Fibroblast of skin of abdomen (primary cell): ENCODE data around the gene TBC1D9.

ENCODE experiments used
- DNase-seq: peaks from one replicate; pipeline ENCODE4 v3.0.0-alpha.2; 2013

Gene TBC1D9

GRCh38 chr4:140690093-140690492 is 66.1 kb downstream of the TBC1D9 start:
- DNase-seq, result no peak

DNA sequence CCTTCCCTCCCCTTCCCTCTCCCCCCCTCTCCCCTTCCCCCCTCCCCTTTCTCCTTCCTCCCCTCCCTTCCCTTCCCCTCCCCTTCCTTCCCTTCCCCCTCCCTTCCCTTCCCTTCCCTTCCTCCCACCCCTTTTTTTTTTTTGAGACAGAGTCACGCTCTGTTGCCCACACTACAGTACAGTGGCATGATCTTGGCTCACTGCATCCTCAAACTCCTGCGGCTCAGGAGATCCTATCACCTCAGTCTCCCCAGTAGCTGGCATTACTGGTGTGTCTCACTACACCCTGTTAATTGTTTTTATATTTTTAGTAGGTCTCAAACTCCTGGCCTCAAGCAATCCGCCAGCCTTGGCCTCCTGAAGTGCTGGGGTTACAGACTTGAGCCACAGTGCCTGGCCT is 66.6 kb downstream of the TBC1D9 start:
- no peak for DNase-seq

DNA sequence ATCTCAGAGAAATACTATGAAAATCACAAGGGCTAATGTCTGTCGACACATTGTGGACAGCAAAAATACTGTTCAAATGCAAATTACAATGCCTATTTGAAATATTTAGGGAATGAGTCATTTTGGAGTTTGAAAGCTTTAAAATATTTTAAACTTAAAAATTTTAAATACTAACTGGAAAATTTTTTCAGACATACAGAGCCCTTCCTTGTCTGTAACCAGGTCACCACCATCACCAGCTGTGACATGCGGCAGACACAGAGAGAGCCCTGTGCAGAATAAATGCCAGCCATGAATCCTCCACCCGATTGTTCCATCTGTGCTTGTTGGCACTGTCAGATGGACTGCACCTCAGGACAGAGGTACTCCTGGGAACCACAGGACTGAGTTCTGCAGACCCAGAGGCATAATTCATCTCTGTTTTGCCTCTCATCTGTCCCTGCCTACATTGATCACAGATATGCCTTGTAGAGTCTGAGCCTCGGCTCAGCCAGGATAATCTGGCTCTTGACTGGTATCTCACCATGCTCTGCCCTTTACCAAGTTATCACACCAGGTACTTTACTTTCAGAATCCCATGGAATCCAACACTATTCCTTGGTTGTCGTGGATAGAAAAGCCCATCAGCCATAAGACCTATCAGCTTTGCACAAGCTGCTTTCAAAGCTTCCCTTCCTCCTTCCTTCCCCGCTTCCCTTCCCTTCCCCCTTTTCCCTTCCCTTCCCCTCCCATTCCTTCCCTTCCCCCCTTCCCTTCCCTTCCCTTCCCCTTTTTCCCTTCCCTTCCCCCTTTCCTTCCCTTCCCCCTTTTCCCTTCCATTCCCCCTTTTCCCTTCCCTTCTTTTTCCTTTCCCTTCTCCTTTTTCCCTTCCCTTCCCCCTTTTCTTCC is 67.2 kb downstream of the TBC1D9 start:
- peak; percentile 43 for DNase-seq

GRCh38 chr4:140686796-140687195 is 69.4 kb downstream of the TBC1D9 start:
- DNase-seq, result peak; percentile 59

- DNase-seq, result no peak
Observed at GRCh38 chr4:140684314-140684713, 71.9 kb downstream of the TBC1D9 start.

- no peak for DNase-seq
Observed at GRCh38 chr4:140681201-140681600, 75.0 kb downstream of the TBC1D9 start.

GRCh38 chr4:140680686-140681085 is 75.5 kb downstream of the TBC1D9 start:
- DNase-seq, result peak; percentile 28

DNA sequence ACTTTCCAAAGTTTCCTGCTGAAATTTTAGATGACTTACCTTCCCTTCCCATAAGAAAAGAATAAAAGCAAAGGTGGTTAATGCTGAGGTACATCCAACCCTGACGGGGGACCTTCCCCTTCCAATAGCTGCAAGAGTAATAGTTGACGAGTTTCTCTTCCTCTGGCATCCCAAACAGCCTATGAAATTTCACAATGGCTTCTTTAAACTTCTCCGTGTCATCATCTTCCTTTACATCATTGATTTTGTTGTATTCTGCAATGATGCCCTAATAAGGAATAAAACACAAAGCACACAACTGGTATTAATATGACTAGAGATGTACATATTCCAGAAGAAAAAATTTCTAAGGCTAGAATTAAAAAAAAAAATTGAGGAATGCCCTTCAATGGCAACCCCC is 76.6 kb downstream of the TBC1D9 start:
- no peak for DNase-seq

DNA sequence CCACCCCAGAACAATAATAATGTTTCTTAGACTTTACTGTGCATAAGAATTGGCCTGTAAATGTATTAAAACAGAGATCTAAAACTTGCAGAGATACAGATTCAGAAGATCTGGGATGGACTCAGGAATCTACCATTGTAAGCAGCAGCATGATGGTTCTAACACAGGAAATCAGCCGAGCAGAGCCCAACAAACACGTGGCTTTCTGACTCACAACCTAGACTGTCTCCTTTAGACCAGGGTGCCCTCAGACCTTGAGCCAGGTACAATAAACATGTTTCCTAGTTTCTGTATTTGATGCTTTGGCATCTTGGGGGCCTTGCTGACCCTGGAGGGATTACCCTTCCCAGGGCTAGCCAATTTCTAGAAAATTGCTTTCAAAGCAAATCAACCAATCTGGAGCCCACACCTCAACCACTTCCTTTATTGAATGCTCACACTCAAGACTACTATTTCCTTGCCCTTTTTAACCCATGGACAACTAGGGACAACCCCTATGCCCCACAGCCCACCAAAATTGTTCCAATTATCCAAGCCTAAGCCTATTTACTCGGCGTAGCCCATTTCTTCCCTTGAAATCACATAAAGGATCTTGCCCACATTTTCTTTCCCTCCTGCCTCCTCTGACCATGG is 80.5 kb downstream of the TBC1D9 start:
- no peak for DNase-seq

- DNase-seq, result peak; percentile 74
Observed at GRCh38 chr4:140673729-140674128, 82.5 kb downstream of the TBC1D9 start.

GRCh38 chr4:140672416-140672815 is 83.8 kb downstream of the TBC1D9 start:
- no peak for DNase-seq

DNA sequence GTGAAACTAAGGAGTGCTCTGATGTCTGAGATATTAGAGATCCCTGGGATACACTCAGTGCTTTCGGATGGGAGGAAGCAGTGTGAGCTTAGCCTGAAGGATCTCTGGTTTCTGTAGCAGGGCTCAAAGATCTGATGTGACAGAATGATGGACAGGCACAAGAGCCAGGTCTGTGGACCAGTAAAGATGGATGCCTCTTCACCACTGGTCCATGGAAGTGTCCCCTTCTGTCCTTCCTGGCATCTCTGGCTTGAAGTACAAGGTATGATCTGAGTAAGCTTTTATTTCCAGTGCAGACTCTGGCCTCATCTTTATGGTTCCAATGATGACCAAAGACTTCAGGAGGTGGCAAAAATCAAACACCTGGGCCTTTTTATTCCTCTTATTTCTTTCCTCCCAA is 88.1 kb downstream of the TBC1D9 start:
- no peak for DNase-seq

DNA sequence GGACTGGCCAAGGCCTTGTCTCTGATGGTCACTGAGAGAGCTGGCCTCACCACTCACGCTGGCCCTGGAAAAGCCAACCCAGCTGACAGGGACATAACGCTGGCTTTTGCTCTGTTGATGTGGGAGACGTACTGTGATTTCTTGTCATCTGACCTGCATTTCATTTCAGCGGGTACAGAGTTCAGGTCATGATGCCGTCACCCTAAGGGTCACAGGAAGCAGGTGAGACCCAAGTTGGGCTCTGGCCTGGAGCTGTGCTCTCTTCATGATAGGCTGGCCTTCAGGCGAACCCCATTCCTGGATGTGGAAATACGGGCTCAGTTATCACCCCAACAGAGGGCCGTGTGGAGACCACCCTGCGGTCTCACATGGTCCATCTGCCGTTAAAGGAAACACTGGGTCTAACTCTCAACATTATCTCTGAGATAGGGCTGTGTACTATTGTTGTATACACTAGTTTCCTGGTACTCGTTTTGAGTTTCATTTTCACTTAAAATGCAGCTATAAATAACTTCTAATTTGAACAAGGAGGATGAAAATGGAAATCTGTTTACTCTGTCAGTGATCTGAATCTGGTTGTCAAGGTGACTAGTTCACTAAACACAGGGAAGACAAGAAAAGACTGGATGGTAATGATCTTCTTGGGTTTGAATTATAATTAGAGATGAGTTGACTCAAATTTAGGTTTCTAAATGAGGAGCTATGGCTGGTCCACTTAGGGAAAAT is 89.1 kb downstream of the TBC1D9 start:
- DNase-seq, result no peak

DNA sequence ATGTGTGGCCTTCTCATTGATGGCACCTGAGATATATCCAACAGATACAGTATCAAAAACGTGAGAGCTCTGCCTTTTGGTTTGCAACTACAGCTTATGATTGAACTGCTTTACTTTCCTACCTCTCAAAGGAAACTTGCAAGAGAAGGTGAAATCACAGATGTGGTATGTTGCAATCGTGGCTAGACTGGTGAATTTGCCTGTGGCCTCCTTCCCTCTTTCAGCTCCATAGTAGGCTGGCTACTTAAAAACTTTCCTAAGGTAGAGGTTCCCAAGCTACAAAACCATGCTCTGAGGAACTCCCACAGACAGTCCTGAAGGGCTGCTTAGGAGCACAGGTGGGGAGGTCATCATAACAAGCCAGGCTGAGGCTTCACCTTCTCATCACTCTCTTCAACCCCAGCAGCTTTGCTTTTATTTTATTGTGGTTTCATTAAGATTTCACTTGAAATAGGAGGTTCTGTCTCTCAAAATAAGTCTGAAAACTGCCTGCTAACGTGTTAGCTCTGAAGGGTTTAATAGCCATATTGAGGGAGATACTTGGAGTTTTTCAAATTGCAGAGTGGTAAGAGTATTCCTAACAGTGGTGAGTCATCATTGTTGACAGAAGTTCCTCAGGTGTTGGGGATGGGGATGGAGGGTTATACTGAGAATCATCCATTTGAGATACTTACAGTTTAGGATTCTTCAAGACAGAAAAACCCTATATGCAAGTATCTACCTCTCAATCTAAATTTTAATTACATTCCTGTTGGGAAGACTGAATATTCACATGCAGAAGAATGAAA is 93.9 kb downstream of the TBC1D9 start:
- DNase-seq, result peak; percentile 16

- no peak for DNase-seq
Observed at GRCh38 chr4:140661550-140661949, 94.6 kb downstream of the TBC1D9 start.

DNA sequence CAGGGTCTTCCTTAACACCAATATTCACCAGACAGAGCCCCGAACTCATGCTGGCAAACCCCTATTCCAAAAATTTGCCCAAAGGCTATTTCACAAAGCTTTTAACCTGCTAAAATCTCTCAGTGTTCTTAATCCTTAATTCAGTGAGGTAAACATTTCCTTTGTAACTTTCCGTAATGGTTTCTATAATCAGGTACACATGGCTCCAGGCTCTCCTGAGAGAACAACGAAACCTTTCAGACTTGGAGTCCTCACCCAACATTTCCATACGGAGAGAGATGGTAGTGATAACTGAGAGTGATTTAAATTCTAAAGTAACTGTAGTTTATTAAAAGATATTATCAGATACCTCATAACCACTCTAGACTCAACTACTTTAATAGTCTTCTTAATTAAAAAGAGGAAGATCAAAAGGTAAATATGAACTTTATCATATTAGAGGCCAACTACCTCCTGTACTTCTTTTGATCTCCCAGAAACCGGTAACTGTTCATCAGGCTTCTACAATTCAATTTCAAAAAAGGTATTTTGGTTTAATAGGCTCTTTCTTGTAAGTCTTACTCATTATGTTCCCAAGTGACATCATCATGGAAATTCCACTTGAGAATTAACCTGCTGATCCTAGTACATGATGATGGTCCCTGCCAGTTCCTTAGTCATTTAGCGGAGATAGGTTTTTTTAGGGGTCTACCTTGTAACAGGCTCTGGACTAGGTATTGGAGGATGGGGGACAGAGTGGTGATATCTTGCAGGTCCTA is 96.1 kb downstream of the TBC1D9 start:
- DNase-seq, result no peak

DNA sequence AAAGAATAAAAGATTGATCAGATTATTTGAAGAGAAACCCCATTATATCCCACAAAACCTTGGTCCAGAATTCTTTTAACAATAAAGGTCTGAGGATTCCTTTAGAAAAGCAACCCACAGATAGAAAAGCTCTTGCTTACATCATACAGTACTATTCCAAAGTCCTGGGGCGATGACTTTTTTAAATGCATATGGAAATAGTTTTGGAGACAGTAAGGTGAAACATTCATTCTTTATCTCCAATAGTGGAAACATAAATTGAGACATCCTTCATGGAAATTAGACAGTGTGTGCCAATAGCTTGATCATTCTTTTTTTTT is 101.7 kb downstream of the TBC1D9 start:
- DNase-seq, result peak; percentile 46

DNA sequence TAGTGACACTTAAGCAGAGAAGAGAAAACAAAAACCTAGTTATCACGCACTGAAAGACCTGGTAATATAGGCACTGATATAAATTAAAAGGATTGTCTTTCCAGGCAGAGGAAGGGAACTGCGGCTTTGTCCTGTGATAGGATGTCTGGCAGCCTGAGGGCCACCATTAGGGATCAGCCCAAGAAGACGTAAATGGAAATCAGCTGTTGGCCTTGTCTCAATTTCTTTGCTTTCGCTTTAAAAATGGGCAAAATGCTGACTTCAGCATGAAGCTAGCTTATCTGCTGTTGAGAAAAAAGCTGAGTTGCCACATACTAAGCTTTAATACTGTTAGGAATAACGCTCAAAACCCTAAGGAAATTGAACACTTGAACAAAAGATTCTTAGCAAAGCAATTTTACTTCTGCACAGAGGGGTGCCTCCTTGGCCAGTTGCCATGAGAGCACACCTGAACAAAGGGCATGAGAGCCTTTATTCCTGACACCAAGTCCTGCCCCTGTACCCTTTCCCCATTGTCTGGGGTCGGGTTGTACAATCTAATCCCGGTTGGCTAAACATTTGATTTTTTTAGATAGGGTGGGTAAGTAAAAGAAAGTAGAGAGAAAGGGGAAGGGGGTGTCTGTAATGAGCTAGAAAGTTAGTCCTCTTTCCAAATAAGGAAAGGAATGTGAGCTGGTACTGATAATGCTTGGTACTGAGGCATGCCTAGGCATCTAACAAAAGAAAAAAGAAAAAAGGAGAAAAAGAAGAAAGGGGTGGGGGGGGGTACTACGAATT is 102.3 kb downstream of the TBC1D9 start:
- peak; percentile 39 for DNase-seq

GRCh38 chr4:140652601-140653000 is 103.6 kb downstream of the TBC1D9 start:
- DNase-seq, result no peak

- DNase-seq, result no peak
Observed at GRCh38 chr4:140648716-140649308, 107.4 kb downstream of the TBC1D9 start.
